H1 (cell line): Measurements from ENCODE around the gene ID1. TPM values are rescaled to one million over a fixed set of nuclear protein-coding genes. Genes with fewer than 3 reads are reported as not detected.

Experiments used
- CTCF ChIA-PET: fragments of 300-600 bp; sonication (Branson Sonifier 250); formaldehyde crosslinking; loops from one replicate; lab custom pipeline; 2021; ENCODE audit not compliant: partially characterized antibody; lab: Charles Lee
- POLR2A ChIA-PET: fragments of 300-600 bp; sonication (Branson Sonifier 250); formaldehyde crosslinking; loops from one replicate; lab custom pipeline; 2021; ENCODE audit warnings: inconsistent platforms; ENCODE audit not compliant: partially characterized antibody; lab: Charles Lee
- DNase-seq, 2 experiments: peaks; one replicate each; pipeline versions ENCODE4 v3.0.0 to v3.0.0-alpha.2; 2010 to 2022; ENCODE audit warnings: low spot score in 2 of 2, low read depth in 1 of 2, mixed read lengths in 1 of 2
- FAIRE-seq: peaks from 2 replicates; lab custom pipeline; 2011; peaks lifted over from hg19 to GRCh38; lab: Jason Lieb, UNC
- H2AFZ ChIP-seq: 2 replicates; pipeline ENCODE4 v1.8.1; 2012; ENCODE audit warnings: low read length, inconsistent platforms
- H2AK5ac ChIP-seq: 2 replicates; pipeline ENCODE4 v1.6.1; 2013; ENCODE audit warnings: low read depth, low read length
- H2BK120ac ChIP-seq: replicated peaks from 2 replicates; pipeline ENCODE3; 2013; ENCODE audit warnings: low read depth, low read length, inconsistent platforms
- H2BK12ac ChIP-seq: 2 replicates; pipeline ENCODE4 v1.6.1; 2013; ENCODE audit warnings: low read depth, low read length
- H2BK15ac ChIP-seq: 2 replicates; pipeline ENCODE4 v1.6.1; 2013; ENCODE audit warnings: low read length
- H2BK20ac ChIP-seq: 2 replicates; pipeline ENCODE4 v1.6.1; 2013; ENCODE audit warnings: low read length
- H2BK5ac ChIP-seq: 2 replicates; pipeline ENCODE4 v1.6.1; 2013; ENCODE audit warnings: low read depth, low read length
- H3K14ac ChIP-seq: 2 replicates; pipeline ENCODE4 v1.6.1; 2013; ENCODE audit warnings: inconsistent platforms; ENCODE audit not compliant: insufficient read length
- H3K18ac ChIP-seq: 2 replicates; pipeline ENCODE4 v1.6.1; 2013; ENCODE audit warnings: low read length; ENCODE audit errors: extremely low read depth
- H3K23ac ChIP-seq: 2 replicates; pipeline ENCODE4 v1.6.1; 2013; ENCODE audit warnings: inconsistent platforms; ENCODE audit not compliant: insufficient read length
- H3K23me2 ChIP-seq: 2 replicates; pipeline ENCODE4 v1.6.1; 2013; ENCODE audit warnings: low read depth, low read length
- H3K27ac ChIP-seq: 2 replicates; pipeline ENCODE4 v1.6.1; 2011; ENCODE audit warnings: low read depth, low read length, inconsistent platforms
- H3K27me3 ChIP-seq, 4 experiments: replicated peaks in 1 of 4; 1 replicate in 1 of 4; 2 replicates in 3 of 4; pipeline versions ENCODE4 v1.6.1 to v1.8.1; 2011 to 2013; ENCODE audit warnings: low read length in 3 of 4, mild to moderate bottlenecking in 3 of 4, inconsistent platforms in 2 of 4, mixed read lengths in 2 of 4, moderate library complexity in 1 of 4; ENCODE audit not compliant: control insufficient read depth in 3 of 4, insufficient read depth in 3 of 4; ENCODE audit errors: extremely low read depth in 1 of 4
- H3K36me3 ChIP-seq, 4 experiments: 2 replicates each; pipeline versions ENCODE4 v1.6.1 to v1.8.1; 2011 to 2013; ENCODE audit warnings: mild to moderate bottlenecking in 4 of 4, low read length in 3 of 4, moderate library complexity in 2 of 4, control low read depth in 1 of 4, inconsistent platforms in 1 of 4; ENCODE audit not compliant: insufficient read depth in 4 of 4, control insufficient read depth in 2 of 4
- H3K4ac ChIP-seq: replicated peaks from 2 replicates; pipeline ENCODE3; 2013; ENCODE audit warnings: low read length, low read depth, mixed read lengths, inconsistent platforms; ENCODE audit not compliant: insufficient read length
- H3K4me1 ChIP-seq, 4 experiments: replicated peaks in 1 of 4; 1 replicate in 1 of 4; 2 replicates in 3 of 4; pipeline versions ENCODE4 v1.6.1 to v1.8.1; 2011 to 2013; ENCODE audit warnings: low read length in 3 of 4, inconsistent platforms in 2 of 4, mixed read lengths in 1 of 4; ENCODE audit not compliant: insufficient read depth in 4 of 4, control insufficient read depth in 3 of 4
- H3K4me2 ChIP-seq, 2 experiments: 2 replicates each; pipeline versions ENCODE4 v1.6.1 to v1.8.1; 2011 to 2013; ENCODE audit warnings: low read depth in 2 of 2, low read length in 2 of 2, control low read depth in 1 of 2, inconsistent platforms in 1 of 2, mild to moderate bottlenecking in 1 of 2; ENCODE audit not compliant: insufficient read depth in 1 of 2
- H3K4me3 ChIP-seq, 4 experiments: fragments of 200-600, 300-600 bp in 1 of 4; sonication (generic), shearing (Covaris generic), sonication (Bioruptor Twin) in 1 of 4; 2 replicates each; pipeline versions ENCODE4 v1.5.1 to v1.8.1; 2011 to 2016; ENCODE audit warnings: low read length in 4 of 4, low read depth in 3 of 4, control low read depth in 2 of 4, inconsistent platforms in 2 of 4, mild to moderate bottlenecking in 2 of 4, mixed read lengths in 1 of 4, moderate library complexity in 1 of 4; ENCODE audit not compliant: insufficient read depth in 2 of 4; ENCODE audit errors: extremely low read depth in 1 of 4
- H3K56ac ChIP-seq: replicated peaks from 2 replicates; pipeline ENCODE3; 2013; ENCODE audit warnings: low read depth, mild to moderate bottlenecking, mixed read lengths, low read length, inconsistent platforms; ENCODE audit not compliant: insufficient read length
- H3K79me1 ChIP-seq: 2 replicates; pipeline ENCODE4 v1.6.1; 2013; ENCODE audit warnings: low read depth, low read length, control low read depth
- H3K79me2 ChIP-seq, 2 experiments: 2 replicates each; pipeline versions ENCODE4 v1.6.1 to v1.8.1; 2012 to 2013; ENCODE audit warnings: low read length in 2 of 2, mild to moderate bottlenecking in 2 of 2, inconsistent platforms in 1 of 2; ENCODE audit not compliant: insufficient read depth in 2 of 2, control insufficient read depth in 1 of 2
- H3K9ac ChIP-seq, 4 experiments: replicated peaks in 1 of 4; 1 replicate in 1 of 4; 2 replicates in 3 of 4; pipeline versions ENCODE4 v1.6.1 to v1.8.1; 2011 to 2013; ENCODE audit warnings: low read depth in 3 of 4, low read length in 3 of 4, control low read depth in 2 of 4, mild to moderate bottlenecking in 2 of 4, moderate library complexity in 2 of 4, inconsistent platforms in 1 of 4; ENCODE audit errors: extremely low read depth in 1 of 4
- H3K9me3 ChIP-seq, 2 experiments: 2 replicates each; pipeline versions ENCODE4 v1.6.1 to v1.8.1; 2012 to 2013; ENCODE audit warnings: mild to moderate bottlenecking in 2 of 2, moderate library complexity in 2 of 2, control low read depth in 1 of 2, inconsistent platforms in 1 of 2, low read depth in 1 of 2, low read length in 1 of 2, mixed read lengths in 1 of 2; ENCODE audit not compliant: insufficient read depth in 2 of 2
- H4K20me1 ChIP-seq, 2 experiments: replicated peaks in 1 of 2; 2 replicates each; pipeline versions ENCODE3 to v1.8.1; 2011 to 2013; ENCODE audit warnings: inconsistent platforms in 2 of 2, low read length in 2 of 2, mild to moderate bottlenecking in 1 of 2; ENCODE audit not compliant: insufficient read depth in 2 of 2, control insufficient read depth in 1 of 2
- H4K5ac ChIP-seq: 2 replicates; pipeline ENCODE4 v1.6.1; 2013; ENCODE audit warnings: low read length, low read depth, mixed read lengths, inconsistent platforms; ENCODE audit not compliant: insufficient read length
- H4K8ac ChIP-seq: 2 replicates; pipeline ENCODE4 v1.8.0; 2013; ENCODE audit warnings: mild to moderate bottlenecking, moderate library complexity, low read length, inconsistent platforms; ENCODE audit not compliant: insufficient read depth; ENCODE audit errors: extremely low read depth
- H4K91ac ChIP-seq: replicated peaks from 2 replicates; pipeline ENCODE3; 2013; ENCODE audit warnings: low read length, mixed read lengths, inconsistent platforms; ENCODE audit not compliant: insufficient read length
- CHD2 ChIP-seq: IDR thresholded peaks from 2 replicates; pipeline ENCODE4 v1.6.1; 2012; ENCODE audit warnings: low read length, improper control_type of control experiment
- FOSL1 ChIP-seq: IDR thresholded peaks from 2 replicates; pipeline ENCODE4 v1.6.1; 2011; ENCODE audit warnings: mild to moderate bottlenecking, low read depth, low read length, moderate library complexity; ENCODE audit not compliant: insufficient read depth
- JUN ChIP-seq: IDR thresholded peaks from 2 replicates; pipeline ENCODE4 v1.6.1; 2011; ENCODE audit warnings: low read depth, mild to moderate bottlenecking, improper control_type of control experiment, low read length
- PHF8 ChIP-seq: fragments of 200-600 bp; sonication (generic); conservative IDR thresholded peaks from 2 replicates; pipeline ENCODE4 v1.7.1; 2012; ENCODE audit warnings: low read depth, mild to moderate bottlenecking, inconsistent platforms, low read length, moderate library complexity
- RFX5 ChIP-seq: IDR thresholded peaks from 2 replicates; pipeline ENCODE4 v1.6.1; 2011; ENCODE audit warnings: low read depth, low read length, improper control_type of control experiment, borderline replicate concordance
- SIX5 ChIP-seq: IDR thresholded peaks from 2 replicates; pipeline ENCODE4 v1.6.1; 2011; ENCODE audit warnings: mild to moderate bottlenecking, low read depth, low read length
- WGBS, 2 experiments: shearing (Covaris generic) in 1 of 2; methylation state at CpG; one replicate each; pipeline versions ENCODE4 v1.1.6 to v1.1.7; 2013 to 2015; ENCODE audit warnings: low lambda C conversion rate in 2 of 2, mixed read lengths in 2 of 2, inconsistent platforms in 1 of 2, low coverage in 1 of 2, missing lambda C conversion rate in 1 of 2; ENCODE audit not compliant: insufficient replicate concordance in 2 of 2, insufficient coverage in 1 of 2, insufficient read length in 1 of 2; ENCODE audit errors: extremely low coverage in 1 of 2, missing lambda C conversion rate in 1 of 2; 5-methylcytosine and 5-hydroxymethylcytosine counted together
- polyA plus RNA-seq, 7 experiments: library from polyadenylated mRNA; depleted of rRNA in 3 of 7; stranded (reverse) in 5 of 7; unstranded in 2 of 7; fragments of >200 nt in 5 of 7; fragments of 200-250 nt in 2 of 7; gene quantifications; 1 replicate in 5 of 7; 2 replicates in 1 of 7; 4 replicates in 1 of 7; pipeline versions ENCODE4 v1.2.1 to v1.2.3, GENCODE V29; 2011 to 2013; ENCODE audit warnings: missing spikeins in 2 of 7, mixed read lengths in 2 of 7
- total RNA-seq: library from RNA; stranded (reverse); fragmentation: NEBNext Ultra II Directional; extraction: Animal tissue kit (Norgen Biotek cat#: 25700); gene quantifications from 2 replicates; pipeline ENCODE4 v1.2.1, GENCODE V29; 2021
- TF ChIP-seq, protein P1 (sequence below): IDR thresholded peaks from 2 replicates; pipeline ENCODE4 v1.6.1; 2011; ENCODE audit warnings: low read depth, mild to moderate bottlenecking, low read length; ENCODE audit not compliant: insufficient read depth
- TF ChIP-seq, protein P2 (sequence below), 3 experiments: IDR thresholded peaks; 1 replicate in 2 of 3; 2 replicates in 1 of 3; pipeline versions ENCODE4 v1.5.1 to v1.6.1; 2011; ENCODE audit warnings: low read length in 3 of 3, mild to moderate bottlenecking in 3 of 3, inconsistent platforms in 2 of 3, low read depth in 1 of 3, moderate library complexity in 1 of 3; ENCODE audit not compliant: insufficient read depth in 1 of 3; ENCODE audit errors: control extremely low read depth in 1 of 3

The ID1 gene
- total and polyA plus RNA-seq, 2 of the 8 experiments (the other 6 are each of a cell fraction or from before 2014, with no cell fraction given) = 120 to 357 TPM

DNA sequence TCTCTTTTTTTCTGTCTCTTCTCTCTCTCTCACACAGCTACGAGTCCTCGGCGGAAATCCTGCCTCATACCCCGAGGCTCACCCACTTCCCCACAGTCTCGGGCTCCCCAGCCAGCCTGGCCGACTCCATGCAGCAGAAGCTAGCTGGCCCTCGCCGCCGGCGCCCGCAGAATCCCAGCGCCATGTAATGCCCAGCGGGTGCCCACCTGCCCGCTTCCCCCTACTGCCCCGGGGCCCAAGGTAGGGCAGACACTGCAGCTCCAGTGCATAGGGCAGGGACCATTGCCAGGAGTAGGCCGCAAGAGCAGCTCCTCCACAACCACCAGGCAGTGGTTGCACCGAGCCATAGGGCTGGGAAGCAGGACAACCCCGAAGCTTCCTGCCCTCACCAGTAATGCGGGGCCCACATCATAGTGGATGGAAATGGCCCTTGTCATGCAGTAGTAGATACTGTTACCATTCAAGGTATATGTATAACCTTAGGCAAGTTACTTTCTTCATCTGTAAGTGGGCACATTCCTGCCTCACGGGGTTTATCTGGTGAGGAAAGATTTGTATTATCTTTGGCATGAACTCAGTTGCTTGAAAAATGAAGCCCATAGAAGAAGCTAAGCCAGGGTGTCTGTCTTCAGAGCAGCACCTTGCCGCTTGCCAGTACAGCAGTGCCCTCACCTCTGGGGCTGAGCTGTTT is 36.9 kb upstream of the ID1 start:
- Histone ChIP-seq H3K4me1 (peaks cover 13 to 34% (median 22%) of the 10 kb centered on the region in 4 experiments), H3K18ac (no peak overlapping the region), H2AK5ac (0 out of 2 replicates have a peak overlapping the region, but pooled peaks have one; percentile 56), H2BK15ac (no peak overlapping the region), H3K27me3 (no peaks in the 10 kb centered on the region), H2BK12ac (peak overlapping the region; percentile 33; the same call in 1 of the 2 replicates), H4K20me1 (peaks cover 0 to 1% of the 10 kb centered on the region in 2 experiments), H3K4me2 (no peak overlapping the region), H2BK120ac (no peak overlapping the region), H3K4me3 (no peak overlapping the region), H2BK20ac (peak overlapping the region; percentile 93; the same call in 1 of the 2 replicates), H3K27ac (no peak overlapping the region), H3K9me3 (no peaks in the 10 kb centered on the region), H3K79me2 (no peaks in the 10 kb centered on the region), H4K5ac (no peak overlapping the region), H2BK5ac (peak overlapping the region; percentile 82; the same call in 1 of the 2 replicates), H3K23me2 (peaks cover 3% of the 10 kb centered on the region; the same call in 1 of the 2 replicates), H3K9ac (peak overlapping the region in 1 of 4 experiments; percentile 2; a peak in 1 of 7 replicates), H3K14ac (no peak overlapping the region), H3K23ac (no peak overlapping the region), H4K91ac (peak overlapping the region; percentile 71), H2AFZ (no peak overlapping the region), H3K4ac (peak overlapping the region; percentile 80), H3K79me1 (no peaks in the 10 kb centered on the region), H4K8ac (no peak overlapping the region), H3K36me3 (peaks cover 8 to 31% (median 17%) of the 10 kb centered on the region in 4 experiments; a peak in 7 of 8 replicates), H3K56ac (no peak overlapping the region)
- POLR2A ChIA-PET = interaction anchor here (0.7 to 24.3 kb wide), 11 partner anchors 8 to 155 kb away, joined by 3 to 1033 read pairs (median 5); partner anchors contain the start of gene ID1
- CTCF ChIA-PET = interaction anchor here (0.6 to 30.5 kb wide), 19 partner anchors 11 to 584 kb away, joined by 3 to 1559 read pairs (median 7); partner anchors contain the start of genes BCL2L1, FOXS1 and ID1
- WGBS, 2 experiments = 95% methylated on average over 21 of the region's 21 CpGs; no CpG with 5 or more reads in 1 of the 2 experiments
- DNase-seq (no peak), FAIRE-seq (no peak)
- TF ChIP-seq JUN = no peak
- TF ChIP-seq PHF8 = no peak
- TF ChIP-seq, protein P1, sequence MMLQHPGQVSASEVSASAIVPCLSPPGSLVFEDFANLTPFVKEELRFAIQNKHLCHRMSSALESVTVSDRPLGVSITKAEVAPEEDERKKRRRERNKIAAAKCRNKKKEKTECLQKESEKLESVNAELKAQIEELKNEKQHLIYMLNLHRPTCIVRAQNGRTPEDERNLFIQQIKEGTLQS = no peak
- TF ChIP-seq CHD2 = no peak
- TF ChIP-seq, protein P2, sequence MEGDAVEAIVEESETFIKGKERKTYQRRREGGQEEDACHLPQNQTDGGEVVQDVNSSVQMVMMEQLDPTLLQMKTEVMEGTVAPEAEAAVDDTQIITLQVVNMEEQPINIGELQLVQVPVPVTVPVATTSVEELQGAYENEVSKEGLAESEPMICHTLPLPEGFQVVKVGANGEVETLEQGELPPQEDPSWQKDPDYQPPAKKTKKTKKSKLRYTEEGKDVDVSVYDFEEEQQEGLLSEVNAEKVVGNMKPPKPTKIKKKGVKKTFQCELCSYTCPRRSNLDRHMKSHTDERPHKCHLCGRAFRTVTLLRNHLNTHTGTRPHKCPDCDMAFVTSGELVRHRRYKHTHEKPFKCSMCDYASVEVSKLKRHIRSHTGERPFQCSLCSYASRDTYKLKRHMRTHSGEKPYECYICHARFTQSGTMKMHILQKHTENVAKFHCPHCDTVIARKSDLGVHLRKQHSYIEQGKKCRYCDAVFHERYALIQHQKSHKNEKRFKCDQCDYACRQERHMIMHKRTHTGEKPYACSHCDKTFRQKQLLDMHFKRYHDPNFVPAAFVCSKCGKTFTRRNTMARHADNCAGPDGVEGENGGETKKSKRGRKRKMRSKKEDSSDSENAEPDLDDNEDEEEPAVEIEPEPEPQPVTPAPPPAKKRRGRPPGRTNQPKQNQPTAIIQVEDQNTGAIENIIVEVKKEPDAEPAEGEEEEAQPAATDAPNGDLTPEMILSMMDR (IDR thresholded peaks at IDR 0.05; ENCODE audit: control extremely low read depth in 1 of 3, insufficient read depth in 1 of 3, low read depth in 1 of 3, low read length in 3 of 3) = no peak
- no peak for TF ChIP-seq SIX5
- TF ChIP-seq RFX5 = no peak
- no peak for TF ChIP-seq FOSL1
